Loucy (cell line): Measurements from ENCODE around the gene ERICH6.
"Not testable (repeated sequence)": the region's sequence is repeated elsewhere in the genome, so short reads cannot be mapped to it uniquely, and the experiment has no call there.

Experiments
- H2AFZ ChIP-seq: fragments of 200-600 bp; sonication (generic); 2 replicates; pipeline ENCODE4 v1.6.0; 2016; ENCODE audit warnings: antibody characterized with exemption, mild to moderate bottlenecking, low read length, moderate library complexity
- H3F3A ChIP-seq: fragments of 200-600 bp; 2 replicates; pipeline ENCODE4 v1.6.0; 2016; ENCODE audit warnings: antibody characterized with exemption, low read depth, mild to moderate bottlenecking
- H3K27me3 ChIP-seq: fragments of 200-600 bp; sonication (generic); 2 replicates; pipeline ENCODE4 v1.6.1; 2014; ENCODE audit warnings: low read length, mild to moderate bottlenecking; ENCODE audit not compliant: insufficient read depth, poor library complexity, severe bottlenecking
- H3K36me3 ChIP-seq: fragments of 200-600 bp; sonication (generic); 2 replicates; pipeline ENCODE4 v1.6.1; 2016; ENCODE audit warnings: low read length; ENCODE audit not compliant: insufficient read depth
- H3K4me1 ChIP-seq: fragments of 200-600 bp; sonication (generic); 2 replicates; pipeline ENCODE4 v1.5.1; 2014; ENCODE audit warnings: low read length, mild to moderate bottlenecking; ENCODE audit not compliant: insufficient read depth, poor library complexity, severe bottlenecking
- H3K4me2 ChIP-seq: fragments of 200-600 bp; sonication (generic); 2 replicates; pipeline ENCODE4 v1.6.0; 2014; ENCODE audit warnings: antibody characterized with exemption, low read length, low read depth, mild to moderate bottlenecking; ENCODE audit not compliant: poor library complexity, severe bottlenecking
- H3K4me3 ChIP-seq: fragments of 200-600 bp; sonication (generic); 2 replicates; pipeline ENCODE4 v1.5.1; 2014; ENCODE audit warnings: low read length, mild to moderate bottlenecking, mixed read lengths; ENCODE audit not compliant: poor library complexity, severe bottlenecking
- H3K79me2 ChIP-seq: fragments of 200-600 bp; sonication (generic); 2 replicates; pipeline ENCODE4 v1.6.1; 2014; ENCODE audit warnings: low read length; ENCODE audit not compliant: insufficient read depth
- H3K9ac ChIP-seq: fragments of 200-600 bp; sonication (generic); 2 replicates; pipeline ENCODE4 v1.6.0; 2014; ENCODE audit warnings: mild to moderate bottlenecking, low read depth, low read length, moderate library complexity; ENCODE audit not compliant: poor library complexity, severe bottlenecking
- H3K9me2 ChIP-seq: fragments of 200-600 bp; sonication (generic); replicated peaks from 2 replicates; pipeline ENCODE4 v1.6.1; 2016; ENCODE audit warnings: low read depth, low read length, mixed read lengths
- H3K9me3 ChIP-seq: fragments of 200-600 bp; sonication (generic); 2 replicates; pipeline ENCODE4 v1.6.1; 2014; ENCODE audit warnings: mild to moderate bottlenecking, antibody characterized with exemption, low read length, low read depth; ENCODE audit not compliant: insufficient read depth
- H4K20me1 ChIP-seq: fragments of 200-600 bp; sonication (generic); 2 replicates; pipeline ENCODE4 v1.6.0; 2014; ENCODE audit warnings: antibody characterized with exemption, low read length, mild to moderate bottlenecking; ENCODE audit not compliant: insufficient read depth, poor library complexity, severe bottlenecking
- CTCF ChIP-seq: fragments of 200-600 bp; sonication (generic); conservative IDR thresholded peaks from 2 replicates; pipeline ENCODE4 v1.5.1; 2014; ENCODE audit warnings: mild to moderate bottlenecking, antibody characterized with exemption, low read length
- EZH2phosphoT487 ChIP-seq: fragments of 200-600 bp; IDR thresholded peaks from 2 replicates; pipeline ENCODE4 v1.6.1; 2018; ENCODE audit warnings: antibody characterized with exemption, mild to moderate bottlenecking, moderate library complexity, borderline replicate concordance

ERICH6 gene

DNA sequence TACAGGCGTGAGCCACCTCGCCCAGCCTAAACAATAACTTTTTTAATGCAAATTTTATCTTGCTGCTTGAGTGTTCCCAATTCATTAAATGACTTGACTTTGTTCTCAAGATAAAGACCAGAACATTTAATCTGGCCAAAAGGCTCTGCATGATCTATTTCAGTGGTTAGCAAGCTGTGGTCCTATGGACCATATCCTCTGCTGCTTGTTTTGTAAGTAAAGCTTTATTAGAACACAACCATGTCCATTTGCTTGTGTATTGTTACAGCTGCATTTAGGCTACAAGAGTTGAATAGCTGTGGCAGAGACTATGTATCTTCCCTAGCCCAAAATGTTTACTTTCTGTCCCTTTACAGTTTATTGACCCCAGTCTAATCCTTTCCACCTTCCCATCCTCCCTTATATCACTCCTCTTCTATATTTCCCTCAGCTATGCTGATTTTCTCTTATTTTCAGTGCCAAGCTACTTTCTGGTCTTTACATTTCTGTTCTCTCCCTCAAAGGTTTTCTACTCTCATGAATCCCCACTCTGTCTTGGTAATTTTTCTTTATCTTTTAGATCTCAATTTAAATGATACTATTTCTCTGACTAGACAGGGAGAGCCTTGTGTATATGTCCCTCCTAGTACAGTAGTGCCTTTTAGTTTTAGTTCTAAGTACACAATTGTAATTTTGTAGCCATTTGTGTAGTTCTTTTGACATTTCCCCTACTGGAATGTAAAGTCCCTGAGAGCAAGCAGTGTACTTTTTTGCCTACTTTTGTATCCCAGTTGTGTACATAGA is 77.4 kb downstream of the ERICH6 start:
- no peak for TF ChIP-seq CTCF
- peaks cover 62% of the 10 kb centered on the region for H3K36me3 ChIP-seq
- H3K9me2 ChIP-seq, result no peaks in the 10 kb centered on the region
- no peak overlapping the region for H3K4me3 ChIP-seq
- no peaks in the 10 kb centered on the region for H3F3A ChIP-seq
- no peak overlapping the region for H3K9ac ChIP-seq
- H4K20me1 ChIP-seq, result peaks cover 24% of the 10 kb centered on the region
- H3K9me3 ChIP-seq, result no peaks in the 10 kb centered on the region
- H3K27me3 ChIP-seq, result no peaks in the 10 kb centered on the region
- peaks cover 26% of the 10 kb centered on the region for H3K79me2 ChIP-seq
- H3K4me1 ChIP-seq, result peaks cover 10% of the 10 kb centered on the region
- no peak overlapping the region for H3K4me2 ChIP-seq
- no peak overlapping the region for H2AFZ ChIP-seq

GRCh38 chr3:150623945-150624344 is 79.8 kb downstream of the ERICH6 start:
- Histone ChIP-seq H3K27me3 (no peaks in the 10 kb centered on the region), H3K9me3 (no peaks in the 10 kb centered on the region), H3F3A (peaks cover 3% of the 10 kb centered on the region; the same call in 1 of the 2 replicates), H3K36me3 (peaks cover 51% of the 10 kb centered on the region), H4K20me1 (peaks cover 38% of the 10 kb centered on the region), H2AFZ (no peak overlapping the region), H3K79me2 (peaks cover 47% of the 10 kb centered on the region), H3K9ac (no peak overlapping the region), H3K4me2 (no peak overlapping the region), H3K4me1 (peaks cover 14% of the 10 kb centered on the region), H3K9me2 (no peaks in the 10 kb centered on the region), H3K4me3 (no peak overlapping the region)
- no peak for TF ChIP-seq CTCF
- TF ChIP-seq EZH2phosphoT487, result no peak

DNA sequence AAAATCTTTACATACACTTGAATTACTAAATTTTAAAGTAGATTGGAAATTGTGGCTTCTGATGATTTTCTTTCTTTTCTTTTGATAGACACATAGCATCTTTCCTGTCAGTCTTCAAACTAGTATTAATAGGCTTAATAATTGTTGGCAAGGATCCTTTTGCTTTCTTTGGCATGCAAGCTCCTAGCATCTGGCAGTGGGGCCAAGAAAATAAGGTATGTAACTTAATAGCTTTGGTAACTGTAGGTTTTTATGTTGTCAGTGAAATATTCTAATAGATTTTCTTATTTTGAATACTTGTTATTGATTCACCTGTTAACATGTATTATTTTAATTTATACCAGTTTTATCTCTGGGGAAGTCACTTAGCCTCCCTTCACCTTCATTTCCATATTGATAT is 80.8 kb downstream of the ERICH6 start:
- H3K9me3 ChIP-seq, H3K9me2 ChIP-seq, H3K27me3 ChIP-seq, H3K4me2 ChIP-seq, H3K4me3 ChIP-seq, H2AFZ ChIP-seq, H3K9ac ChIP-seq, H3F3A ChIP-seq: not testable (repeated sequence)
- Histone ChIP-seq H3K79me2 (peaks cover 57% of the 10 kb centered on the region), H3K36me3 (peaks cover 48% of the 10 kb centered on the region), H4K20me1 (peaks cover 41% of the 10 kb centered on the region), H3K4me1 (peaks cover 14% of the 10 kb centered on the region)
